HUES6 (cell line): ENCODE data around the gene TAF1.
"Not testable (repeated sequence)": the region's sequence is repeated elsewhere in the genome, so short reads cannot be mapped to it uniquely, and the experiment has no call there.

ENCODE experiments used
- H3K27ac ChIP-seq: 2 replicates; pipeline ENCODE4 v1.7.0; 2013; ENCODE audit warnings: low read depth, mild to moderate bottlenecking, low read length, inconsistent platforms
- H3K27me3 ChIP-seq: 2 replicates; pipeline ENCODE4 v1.6.1; 2013; ENCODE audit warnings: low read length; ENCODE audit not compliant: control insufficient read depth, insufficient read depth
- H3K36me3 ChIP-seq: 2 replicates; pipeline ENCODE4 v1.6.1; 2013; ENCODE audit warnings: low read length; ENCODE audit not compliant: control insufficient read depth, insufficient read depth
- H3K4me1 ChIP-seq: 2 replicates; pipeline ENCODE4 v1.6.1; 2013; ENCODE audit warnings: low read length; ENCODE audit not compliant: control insufficient read depth, insufficient read depth
- H3K4me3 ChIP-seq: 2 replicates; pipeline ENCODE4 v1.5.1; 2013; ENCODE audit warnings: low read depth, low read length
- H3K9ac ChIP-seq: one replicate; pipeline ENCODE4 v1.6.1; 2013; ENCODE audit warnings: mild to moderate bottlenecking, low read length
- H3K9me3 ChIP-seq: 2 replicates; pipeline ENCODE4 v1.6.1; 2013; ENCODE audit warnings: low read depth, low read length; ENCODE audit not compliant: control insufficient read depth, insufficient read depth

The TAF1 gene

GRCh38 chrX:71438750-71439149 lies 72.6 kb downstream of the TAF1 start:
- Histone ChIP-seq H3K27me3 (no peaks in the 10 kb centered on the region), H3K36me3 (peaks cover 15% of the 10 kb centered on the region), H3K4me1 (no peaks in the 10 kb centered on the region)

GRCh38 chrX:71439420-71439819 lies 73.3 kb downstream of the TAF1 start:
- H3K9me3 ChIP-seq: no peaks in the 10 kb centered on the region
- peaks cover 15% of the 10 kb centered on the region for H3K36me3 ChIP-seq
- H3K9ac ChIP-seq: no peak overlapping the region
- H3K27me3 ChIP-seq: no peaks in the 10 kb centered on the region
- no peaks in the 10 kb centered on the region for H3K4me1 ChIP-seq
- no peak overlapping the region for H3K27ac ChIP-seq
- no peak overlapping the region for H3K4me3 ChIP-seq

More at GRCh38 chrX:71438750-71439149, 72.6 kb downstream of the TAF1 start:
- H3K4me3 ChIP-seq: no peak overlapping the region
- H3K9ac ChIP-seq: no peak overlapping the region
- no peak overlapping the region for H3K27ac ChIP-seq
- H3K9me3 ChIP-seq: no peaks in the 10 kb centered on the region

- Histone ChIP-seq H3K27ac (no peak overlapping the region), H3K27me3 (no peaks in the 10 kb centered on the region)
Observed at GRCh38 chrX:71439896-71440295, 73.7 kb downstream of the TAF1 start.

GRCh38 chrX:71440401-71440800 lies 74.2 kb downstream of the TAF1 start:
- H3K27me3 ChIP-seq: no peaks in the 10 kb centered on the region
- H3K4me1 ChIP-seq: no peaks in the 10 kb centered on the region
- no peaks in the 10 kb centered on the region for H3K9me3 ChIP-seq
- no peak overlapping the region for H3K4me3 ChIP-seq
- no peak overlapping the region for H3K9ac ChIP-seq
- H3K27ac ChIP-seq: no peak overlapping the region
- H3K36me3 ChIP-seq: peaks cover 19% of the 10 kb centered on the region

More at GRCh38 chrX:71439896-71440295, 73.7 kb downstream of the TAF1 start:
- Histone ChIP-seq H3K9me3 (no peaks in the 10 kb centered on the region), H3K4me1 (no peaks in the 10 kb centered on the region), H3K36me3 (peaks cover 15% of the 10 kb centered on the region), H3K4me3 (no peak overlapping the region), H3K9ac (no peak overlapping the region)

GRCh38 chrX:71441809-71442208 lies 75.7 kb downstream of the TAF1 start:
- H3K27me3 ChIP-seq, H3K27ac ChIP-seq, H3K9ac ChIP-seq, H3K4me3 ChIP-seq, H3K4me1 ChIP-seq, H3K9me3 ChIP-seq: not testable (repeated sequence)
- H3K36me3 ChIP-seq: peaks cover 20% of the 10 kb centered on the region

- Histone ChIP-seq H3K27ac (no peak overlapping the region), H3K27me3 (no peaks in the 10 kb centered on the region), H3K4me1 (no peaks in the 10 kb centered on the region), H3K9me3 (peaks cover 8% of the 10 kb centered on the region), H3K9ac (no peak overlapping the region), H3K36me3 (peaks cover 29% of the 10 kb centered on the region), H3K4me3 (no peak overlapping the region)
Observed at GRCh38 chrX:71450433-71451106, 84.4 kb downstream of the TAF1 start.

- not testable (repeated sequence) for H3K27ac ChIP-seq, H3K9ac ChIP-seq, H3K4me3 ChIP-seq, H3K4me1 ChIP-seq, H3K27me3 ChIP-seq
- Histone ChIP-seq H3K36me3 (peaks cover 37% of the 10 kb centered on the region), H3K9me3 (peaks cover 12% of the 10 kb centered on the region)
Observed at GRCh38 chrX:71451518-71451917, 85.4 kb downstream of the TAF1 start.

- Histone ChIP-seq H3K4me3 (no peak overlapping the region), H3K36me3 (peaks cover 49% of the 10 kb centered on the region), H3K27me3 (no peaks in the 10 kb centered on the region), H3K27ac (no peak overlapping the region), H3K4me1 (no peaks in the 10 kb centered on the region), H3K9me3 (peaks cover 12% of the 10 kb centered on the region), H3K9ac (no peak overlapping the region)
Observed at GRCh38 chrX:71453056-71453455, 86.9 kb downstream of the TAF1 start.

GRCh38 chrX:71454222-71454621 lies 88.1 kb downstream of the TAF1 start:
- no peak overlapping the region for H3K27ac ChIP-seq
- no peak overlapping the region for H3K9ac ChIP-seq
- peaks cover 59% of the 10 kb centered on the region for H3K36me3 ChIP-seq
- no peak overlapping the region for H3K4me3 ChIP-seq
- peaks cover 12% of the 10 kb centered on the region for H3K9me3 ChIP-seq
- no peaks in the 10 kb centered on the region for H3K27me3 ChIP-seq
- no peaks in the 10 kb centered on the region for H3K4me1 ChIP-seq

GRCh38 chrX:71458866-71459265 lies 92.7 kb downstream of the TAF1 start:
- no peaks in the 10 kb centered on the region for H3K4me1 ChIP-seq
- no peaks in the 10 kb centered on the region for H3K27me3 ChIP-seq
- no peak overlapping the region for H3K4me3 ChIP-seq
- H3K36me3 ChIP-seq: peaks cover 87% of the 10 kb centered on the region
- H3K9me3 ChIP-seq: peaks cover 6% of the 10 kb centered on the region; the same call in 1 of the 2 replicates
- H3K27ac ChIP-seq: no peak overlapping the region
- no peak overlapping the region for H3K9ac ChIP-seq

GRCh38 chrX:71464968-71465367 lies 98.8 kb downstream of the TAF1 start:
- no peak overlapping the region for H3K4me3 ChIP-seq
- H3K4me1 ChIP-seq: no peaks in the 10 kb centered on the region
- H3K9me3 ChIP-seq: no peaks in the 10 kb centered on the region; the same call in 1 of the 2 replicates
- H3K36me3 ChIP-seq: peaks cover 51% of the 10 kb centered on the region
- H3K9ac ChIP-seq: no peak overlapping the region
- H3K27me3 ChIP-seq: no peaks in the 10 kb centered on the region
- no peak overlapping the region for H3K27ac ChIP-seq
